GM19035 (cell line): ENCODE results near the gene PAPPA.

Experiments used
- ATAC-seq: cut with Tn5 transposase; IDR thresholded peaks from one replicate; pipeline ENCODE4 v1.9.1; 2021; ENCODE audit not compliant: unreplicated experiment

PAPPA gene

GRCh38 chr9:116312221-116312620 is 158.6 kb downstream of the PAPPA start:
- ATAC-seq = no peak

GRCh38 chr9:116313638-116314037 is 160.0 kb downstream of the PAPPA start:
- ATAC-seq = no peak

GRCh38 chr9:116316246-116316645 is 162.7 kb downstream of the PAPPA start:
- ATAC-seq = no peak

- ATAC-seq = no peak
These were observed 163.9 kb downstream of the PAPPA start for GRCh38 chr9:116317503-116317902.

GRCh38 chr9:116318468-116319374 is 165.1 kb downstream of the PAPPA start:
- ATAC-seq = no peak

GRCh38 chr9:116319480-116319879 is 165.9 kb downstream of the PAPPA start:
- ATAC-seq = no peak

- ATAC-seq = no peak
These were observed 166.7 kb downstream of the PAPPA start for GRCh38 chr9:116320290-116320689.

- no peak for ATAC-seq
These were observed 168.9 kb downstream of the PAPPA start for GRCh38 chr9:116322521-116322920.

- no peak for ATAC-seq
These were observed 169.4 kb downstream of the PAPPA start for GRCh38 chr9:116323012-116323411.

- no peak for ATAC-seq
These were observed 170.0 kb downstream of the PAPPA start for GRCh38 chr9:116323571-116323970.

- ATAC-seq = no peak
These were observed 172.3 kb downstream of the PAPPA start for GRCh38 chr9:116325924-116326323.

- no peak for ATAC-seq
These were observed 174.3 kb downstream of the PAPPA start for GRCh38 chr9:116327701-116328405.

GRCh38 chr9:116329470-116329869 is 175.9 kb downstream of the PAPPA start:
- ATAC-seq = no peak

GRCh38 chr9:116331241-116331640 is 177.7 kb downstream of the PAPPA start:
- ATAC-seq = no peak

- no peak for ATAC-seq
These were observed 178.5 kb downstream of the PAPPA start for GRCh38 chr9:116332090-116332489.

GRCh38 chr9:116333254-116333653 is 179.7 kb downstream of the PAPPA start:
- ATAC-seq = no peak

- ATAC-seq = no peak
These were observed 181.1 kb downstream of the PAPPA start for GRCh38 chr9:116334546-116335150.

- ATAC-seq = no peak
These were observed 181.8 kb downstream of the PAPPA start for GRCh38 chr9:116335392-116335791.

GRCh38 chr9:116336133-116336862 is 182.7 kb downstream of the PAPPA start:
- ATAC-seq = no peak

- no peak for ATAC-seq
These were observed 183.4 kb downstream of the PAPPA start for GRCh38 chr9:116337015-116337414.

- ATAC-seq = no peak
These were observed 186.7 kb downstream of the PAPPA start for GRCh38 chr9:116340270-116340669.
